Stromal cell of bone marrow (primary cell): ENCODE results near the gene GNGT2.
A peak's percentile ranks its signal among the peaks of the same experiment; 100 is the strongest.
"Not testable (repeated sequence)": the region's sequence is repeated elsewhere in the genome, so short reads cannot be mapped to it uniquely, and the experiment has no call there.

ENCODE experiments used
- DNase-seq: peaks from one replicate; pipeline ENCODE4 v3.0.0-alpha.2; 2012; ENCODE audit warnings: low read depth

The GNGT2 gene

GRCh38 chr17:49203796-49204195 lies 6.6 kb downstream of the GNGT2 start:
- DNase-seq, result no peak

GRCh38 chr17:49201481-49201927 lies 8.9 kb downstream of the GNGT2 start:
- DNase-seq, result no peak

DNA sequence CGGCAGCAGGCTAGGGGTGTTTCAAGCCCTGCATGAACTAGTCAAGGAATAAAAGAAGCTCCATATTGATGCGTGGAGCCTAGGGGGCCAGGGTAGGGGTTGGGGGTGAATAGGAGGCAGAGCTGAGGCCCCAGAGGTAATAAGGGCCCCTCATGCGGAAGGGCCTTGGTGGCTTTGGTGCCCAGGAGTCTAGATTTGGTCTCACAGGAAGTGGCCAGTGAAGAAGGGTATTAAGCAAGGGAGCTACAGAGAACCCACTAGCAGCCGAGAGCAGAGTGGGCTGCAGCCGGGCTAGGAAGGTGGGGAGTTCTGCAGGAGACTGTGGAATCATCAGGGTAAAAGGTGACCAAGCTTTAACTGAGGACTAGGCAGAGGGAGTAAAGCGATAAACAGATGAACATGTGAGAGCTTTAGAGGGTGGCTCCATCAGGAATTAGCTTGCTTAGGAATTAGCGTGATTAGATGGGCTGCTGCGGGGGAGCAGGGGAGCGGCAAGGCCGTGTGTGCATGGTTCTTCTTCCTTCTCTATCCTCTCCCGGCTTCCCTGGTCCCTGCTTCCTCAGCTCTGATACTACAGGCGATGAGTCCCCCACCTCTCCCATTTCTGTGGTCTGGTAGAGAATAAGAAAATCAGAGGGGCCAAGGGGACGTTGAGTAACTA lies 9.8 kb downstream of the GNGT2 start:
- no peak for DNase-seq

DNA sequence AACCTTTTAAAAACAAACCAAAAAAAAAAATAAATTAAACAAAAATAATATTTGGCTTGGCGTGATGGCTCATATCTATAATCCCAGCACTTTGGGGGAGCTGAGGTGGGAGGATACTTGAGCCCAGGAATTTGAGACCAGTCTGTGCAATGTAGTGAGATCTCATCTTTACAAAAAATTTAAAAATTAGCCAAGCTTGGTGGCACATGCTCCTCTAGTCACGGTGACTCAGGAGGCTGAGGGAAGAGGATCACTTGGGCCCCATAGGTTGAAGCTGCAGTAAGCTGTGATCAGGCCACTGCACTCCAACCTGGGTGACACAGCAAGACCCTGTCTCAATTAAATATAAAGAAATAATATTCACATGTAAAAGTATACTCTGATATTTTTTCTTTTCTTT lies 12.2 kb downstream of the GNGT2 start:
- no peak for DNase-seq

GRCh38 chr17:49197346-49197998 lies 12.9 kb downstream of the GNGT2 start:
- no peak for DNase-seq

GRCh38 chr17:49196520-49196919 lies 13.9 kb downstream of the GNGT2 start:
- no peak for DNase-seq

- DNase-seq, result no peak
Measured at GRCh38 chr17:49195751-49196150, 14.6 kb downstream of the GNGT2 start.

- no peak for DNase-seq
Measured at GRCh38 chr17:49194297-49194607, 16.1 kb downstream of the GNGT2 start.

- DNase-seq, result peak; percentile 45
Measured at GRCh38 chr17:49193513-49194296, 16.7 kb downstream of the GNGT2 start.

GRCh38 chr17:49191917-49192741 lies 18.2 kb downstream of the GNGT2 start:
- peak; percentile 62 for DNase-seq

GRCh38 chr17:49191409-49191916 lies 18.9 kb downstream of the GNGT2 start:
- no peak for DNase-seq

DNA sequence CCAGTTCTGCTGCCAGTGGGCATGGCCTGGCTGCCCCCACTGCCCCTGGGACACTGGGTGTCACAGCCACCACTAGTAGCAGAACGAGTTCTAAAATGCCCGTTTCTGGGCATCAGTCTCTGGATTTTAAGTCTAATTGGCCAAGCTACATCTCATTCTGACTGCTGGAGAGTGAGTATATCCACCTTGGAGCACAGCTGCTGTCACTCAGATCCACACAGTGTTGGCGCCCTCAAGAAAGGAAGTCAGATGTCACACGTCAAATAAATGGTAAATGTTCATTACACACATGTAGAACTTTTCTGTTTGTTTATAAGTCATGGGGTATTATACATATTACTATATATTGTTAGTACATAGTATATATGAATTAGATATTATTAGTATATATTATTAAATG lies 19.4 kb downstream of the GNGT2 start:
- no peak for DNase-seq

GRCh38 chr17:49187301-49187700 lies 23.1 kb downstream of the GNGT2 start:
- DNase-seq, result no peak

DNA sequence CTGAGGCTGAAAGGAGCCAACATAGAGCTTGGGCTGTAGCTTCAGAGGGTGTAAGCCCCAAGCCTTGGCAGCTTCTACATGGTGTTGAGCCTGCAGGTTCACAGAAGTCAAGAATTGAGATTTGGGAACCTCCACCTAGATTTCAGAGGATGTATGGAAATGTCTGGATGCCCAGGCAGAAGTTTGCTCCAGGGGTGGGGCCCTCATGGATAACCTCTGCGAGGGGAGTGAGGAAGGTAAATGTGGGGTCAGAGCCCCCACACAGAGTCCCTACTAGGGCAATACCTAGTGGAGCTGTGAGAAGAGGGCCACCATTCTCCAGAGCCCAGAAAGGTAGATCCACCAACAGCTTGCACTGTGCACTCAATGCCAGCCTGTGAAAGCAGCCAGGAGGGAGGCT lies 25.0 kb downstream of the GNGT2 start:
- DNase-seq, result not testable (repeated sequence)

GRCh38 chr17:49184522-49184921 lies 25.9 kb downstream of the GNGT2 start:
- not testable (repeated sequence) for DNase-seq

GRCh38 chr17:49183801-49184200 lies 26.6 kb downstream of the GNGT2 start:
- DNase-seq, result no peak

DNA sequence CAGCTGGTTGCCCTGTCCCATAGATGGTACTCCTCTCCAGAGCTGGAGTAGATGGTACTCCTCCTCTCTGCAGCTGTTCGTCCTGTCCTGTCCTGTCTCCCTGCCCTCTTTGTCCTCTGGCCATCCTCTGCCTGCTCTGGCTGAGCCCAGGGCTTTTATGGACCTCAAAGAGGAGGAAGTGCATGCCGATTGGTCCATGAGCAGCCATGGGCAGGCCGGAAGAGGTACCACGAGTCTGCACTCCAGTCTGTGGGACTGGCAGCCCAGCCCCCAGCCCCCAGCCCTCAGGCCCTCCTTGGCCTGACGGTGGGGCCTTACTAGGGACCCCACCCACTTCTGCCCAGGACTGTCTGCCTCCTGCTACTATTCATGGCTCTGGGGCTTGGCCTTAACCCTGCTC lies 27.0 kb downstream of the GNGT2 start:
- no peak for DNase-seq

DNA sequence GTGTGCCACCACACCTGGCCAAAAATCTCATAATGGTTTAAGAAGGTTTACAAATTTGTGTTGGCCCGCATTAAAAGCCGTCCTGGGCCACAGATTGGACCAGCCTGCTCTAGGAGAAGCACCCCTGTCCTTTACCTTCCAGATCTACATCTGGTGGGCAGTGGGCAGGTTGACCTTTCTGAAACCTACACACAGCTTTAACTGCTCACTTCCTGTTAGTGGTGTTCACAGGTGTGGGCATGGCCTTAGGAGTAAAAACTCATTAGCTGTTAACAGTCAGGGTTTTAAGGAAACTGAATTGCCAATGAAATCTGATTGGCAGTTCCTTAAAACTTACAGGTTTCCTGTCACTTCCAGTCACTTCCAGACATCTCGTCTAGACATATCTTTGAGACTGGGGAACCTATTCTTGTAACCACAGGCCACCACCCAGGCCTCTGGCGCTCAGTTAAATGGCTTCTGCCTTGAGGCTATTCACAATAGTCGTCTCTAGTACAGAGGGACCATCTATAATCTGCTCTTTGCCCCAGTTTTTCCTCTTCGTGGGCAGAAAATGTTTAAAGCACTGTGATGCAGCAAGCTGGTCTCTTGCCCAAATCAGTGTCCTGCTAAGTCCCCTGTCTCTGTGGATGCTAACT lies 29.3 kb downstream of the GNGT2 start:
- no peak for DNase-seq

DNA sequence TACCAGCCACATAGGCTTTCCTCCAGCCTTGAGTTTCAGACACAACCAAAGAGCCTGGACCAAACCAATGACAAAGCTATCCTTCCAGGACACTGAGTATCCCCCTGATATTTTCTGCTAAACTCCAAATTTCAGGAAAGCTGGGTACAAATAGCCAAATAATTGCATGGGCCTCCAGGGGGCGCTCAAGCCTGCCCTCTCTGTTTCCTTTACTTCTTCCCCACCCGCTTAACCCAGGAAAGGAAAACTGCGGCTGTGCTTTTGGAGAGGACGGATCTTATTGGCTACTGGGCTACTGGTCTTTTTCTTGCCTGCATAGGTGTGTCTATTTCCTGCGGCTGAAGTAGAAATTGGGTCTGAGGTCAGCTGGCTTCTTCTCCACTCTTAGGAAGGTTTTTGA lies 30.1 kb downstream of the GNGT2 start:
- DNase-seq, result no peak

- not testable (repeated sequence) for DNase-seq
Measured at GRCh38 chr17:49175978-49176377, 34.4 kb downstream of the GNGT2 start.

GRCh38 chr17:49170711-49171110 lies 39.7 kb downstream of the GNGT2 start:
- not testable (repeated sequence) for DNase-seq

- DNase-seq, result no peak
Measured at GRCh38 chr17:49170216-49170615, 40.2 kb downstream of the GNGT2 start.
